ENCODE measurements around the gene ENGASE. TPM values are rescaled to one million over a fixed set of nuclear protein-coding genes. Genes with fewer than 3 reads are reported as not detected.

Gene ENGASE
- total RNA-seq, 4 donors from 2014 or later = 57.6 to 336 (median 223) TPM

GRCh38 chr17:79085154-79085920, 10.7 kb downstream of the ENGASE start:
- no peak overlapping the region for H3K27ac ChIP-seq
- H3K36me3 ChIP-seq = peaks cover 0 to 67% (median 0%) of the 10 kb centered on the region in 3 donors
- TF ChIP-seq POLR2A (IDR thresholded peaks at IDR 0.05) = no peak
- no peak for TF ChIP-seq CTCF (IDR thresholded peaks at IDR 0.05)

GRCh38 chr17:79085921-79086551, 11.4 kb downstream of the ENGASE start:
- H3K27ac ChIP-seq = no peak overlapping the region
- no peak for DNase-seq
- peaks cover 0 to 6% (median 0%) of the 10 kb centered on the region in 4 donors for H3K4me1 ChIP-seq
- peaks cover 0 to 60% (median 0%) of the 10 kb centered on the region in 3 donors for H3K36me3 ChIP-seq
- H3K4me3 ChIP-seq = no peak overlapping the region
- TF ChIP-seq CTCF (IDR thresholded peaks at IDR 0.05) (no peak), POLR2A (IDR thresholded peaks at IDR 0.05) (no peak)
- H3K27me3 ChIP-seq = no peaks in the 10 kb centered on the region
- H3K9me3 ChIP-seq = no peaks in the 10 kb centered on the region

More at GRCh38 chr17:79085154-79085920, 10.7 kb downstream of the ENGASE start:
- no peak for DNase-seq
- Histone ChIP-seq H3K9me3 (no peaks in the 10 kb centered on the region), H3K4me1 (peaks cover 0 to under 1% (median 0%) of the 10 kb centered on the region in 4 donors), H3K27me3 (no peaks in the 10 kb centered on the region), H3K4me3 (no peak overlapping the region)

GRCh38 chr17:79086609-79087427, 12.2 kb downstream of the ENGASE start:
- H3K9me3 ChIP-seq = no peaks in the 10 kb centered on the region
- no peak overlapping the region for H3K4me3 ChIP-seq
- peaks cover 0 to 6% (median 0%) of the 10 kb centered on the region in 4 donors for H3K4me1 ChIP-seq
- H3K27me3 ChIP-seq = no peaks in the 10 kb centered on the region
- DNase-seq = no peak
- TF ChIP-seq CTCF (IDR thresholded peaks at IDR 0.05) = no peak
- no peak for TF ChIP-seq POLR2A (IDR thresholded peaks at IDR 0.05)
- peaks cover 0 to 53% (median 0%) of the 10 kb centered on the region in 3 donors for H3K36me3 ChIP-seq
- no peak overlapping the region for H3K27ac ChIP-seq

- Histone ChIP-seq H3K27ac (no peak overlapping the region), H3K9me3 (no peaks in the 10 kb centered on the region), H3K4me1 (peaks cover 0 to 6% (median 0%) of the 10 kb centered on the region in 4 donors), H3K4me3 (no peak overlapping the region), H3K36me3 (peaks cover 0 to 45% (median 0%) of the 10 kb centered on the region in 3 donors), H3K27me3 (no peaks in the 10 kb centered on the region)
- TF ChIP-seq CTCF (IDR thresholded peaks at IDR 0.05) (peak; percentile 78 to 90 (median 84)), POLR2A (IDR thresholded peaks at IDR 0.05) (no peak)
- DNase-seq = peak; percentile 69 to 90 (median 84)
Observed at GRCh38 chr17:79087428-79088143, 13.0 kb downstream of the ENGASE start.

All from Peyer's patch (tissue), 4 donors.